Transverse colon (tissue), 4 donors: Measurements from ENCODE around the gene ZC3H18. TPM values are rescaled to one million over a fixed set of nuclear protein-coding genes. Genes with fewer than 3 reads are reported as not detected.

Source experiments
- DNase-seq: peaks from one replicate; pipeline ENCODE4 v3.0.0-alpha.2; 2019
- H3K27ac ChIP-seq, 4 donors: fragments of 200-600 bp; sonication (generic); 2 replicates each; pipeline ENCODE4 v1.5.1; 2016 to 2018; ENCODE audit warnings: inconsistent platforms in 4 of 4
- H3K27me3 ChIP-seq: fragments of 200-600 bp; sonication (generic); 2 replicates; pipeline ENCODE4 v1.5.1; 2017; ENCODE audit warnings: inconsistent platforms
- H3K36me3 ChIP-seq, 4 donors: fragments of 200-600 bp; sonication (generic); 2 replicates each; pipeline ENCODE4 v1.5.1; 2017 to 2019; ENCODE audit warnings: inconsistent platforms in 4 of 4
- H3K4me1 ChIP-seq, 4 donors: fragments of 200-600 bp; sonication (generic); 2 replicates each; pipeline ENCODE4 v1.5.1; 2017 to 2020; ENCODE audit warnings: inconsistent platforms in 4 of 4
- H3K4me3 ChIP-seq, 4 donors: fragments of 200-600 bp; sonication (generic); 1 replicate in 1 of 4; 2 replicates in 3 of 4; pipeline versions ENCODE4 v1.5.1 to v1.6.1; 2017 to 2019; ENCODE audit warnings: inconsistent platforms in 4 of 4
- H3K9me3 ChIP-seq, 2 donors: fragments of 200-600 bp; sonication (generic); 2 replicates each; pipeline ENCODE4 v1.5.1; 2017 to 2019; ENCODE audit warnings: inconsistent platforms in 2 of 2
- EP300 ChIP-seq: sonication (generic); formaldehyde crosslinking; IDR thresholded peaks from one replicate; pipeline ENCODE4 v1.6.1; 2017; ENCODE audit warnings: antibody characterized with exemption, low read depth
- POLR2A ChIP-seq: fragments of 450-650 bp; IDR thresholded peaks from one replicate; pipeline ENCODE4 v1.6.1; 2016; ENCODE audit warnings: antibody characterized with exemption, mild to moderate bottlenecking, moderate library complexity
- POLR2AphosphoS5 ChIP-seq, 3 donors: sonication (generic); formaldehyde crosslinking; IDR thresholded peaks; one replicate each; pipeline ENCODE4 v1.6.1; 2016; ENCODE audit warnings: antibody characterized with exemption in 3 of 3
- WGBS, 2 donors: methylation state at CpG; one replicate each; pipeline ENCODE4 v1.1.5; 2018; ENCODE audit warnings: low coverage in 1 of 2; 5-methylcytosine and 5-hydroxymethylcytosine counted together
- in situ Hi-C, 4 donors: fragments of 200-750 bp; cut with MboI; loops; one replicate each; pipeline versions ENCODE4 v1.15.0 to v1.15.1; 2017; ENCODE audit warnings: low sequenced_read_pairs in 3 of 4, low pct_ligation_motif_present in 1 of 4, low pct_unique_long_range_greater_than_20kb in 1 of 4
- intact Hi-C: fragments of 100-400 bp; cut with DNase I; formaldehyde crosslinking; loops from one replicate; pipeline ENCODE4 v1.15.1; 2023; ENCODE audit warnings: low total_unique reads
- total RNA-seq, 4 donors: library from RNA; depleted of rRNA; stranded (reverse); fragments of >200 nt; gene quantifications; one replicate each; pipeline ENCODE4 v1.1.0, GENCODE V29; 2016
- TF ChIP-seq, protein P1 (sequence below), 5 experiments: fragments of 200-600 bp in 3 of 5; fragments of 450-650 bp in 2 of 5; sonication (generic) in 3 of 5; IDR thresholded peaks; 1 replicate in 2 of 5; 2 replicates in 3 of 5; pipeline ENCODE4 v1.5.1; 2016 to 2017; ENCODE audit warnings: antibody characterized with exemption in 5 of 5, inconsistent platforms in 3 of 5, mild to moderate bottlenecking in 2 of 5, moderate library complexity in 1 of 5

The ZC3H18 gene
- total RNA-seq, 4 donors from 2014 or later = 17.9 to 50.5 (median 25.5) TPM

DNA sequence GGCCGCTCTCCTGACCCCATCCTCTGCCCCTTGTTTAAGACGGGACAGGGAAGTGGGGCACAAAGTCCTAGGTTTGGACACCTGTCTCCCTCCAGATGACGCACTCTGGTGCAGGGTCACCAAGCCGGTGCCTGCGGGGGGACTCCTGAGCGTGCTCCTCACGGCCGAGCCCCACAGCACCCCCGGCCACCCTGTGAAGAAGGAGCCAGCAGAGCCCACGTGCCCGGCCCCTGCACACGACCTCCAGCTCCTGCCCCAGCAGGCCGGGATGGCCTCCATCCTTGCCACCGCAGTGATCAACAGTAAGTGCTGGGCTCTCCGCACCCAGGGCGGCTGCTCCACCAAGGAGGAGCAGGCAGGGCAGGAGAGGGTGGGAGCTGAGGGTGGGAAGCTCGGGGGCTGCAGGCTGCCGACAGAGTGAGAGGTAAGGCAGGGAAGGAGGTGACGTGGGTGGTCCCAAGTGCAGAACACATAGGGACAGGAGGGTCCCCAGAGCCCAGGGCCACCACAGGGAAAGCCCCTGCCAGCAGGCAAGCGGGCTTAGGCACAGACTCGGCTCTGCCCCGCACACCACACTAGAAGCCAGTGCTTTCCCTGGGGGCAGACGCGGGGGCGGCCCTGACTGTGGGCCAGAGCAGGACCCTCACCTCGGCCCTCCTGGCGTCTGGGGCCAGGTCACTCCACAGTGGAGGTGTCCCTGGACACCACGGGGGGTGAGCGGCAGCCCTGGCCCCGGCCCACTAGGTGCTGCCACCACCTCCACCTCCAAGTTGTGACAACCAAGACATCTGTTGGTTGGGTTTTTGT is 42.1 kb upstream of the ZC3H18 start:
- Histone ChIP-seq H3K27ac (no peak overlapping the region), H3K36me3 (no peaks in the 10 kb centered on the region), H3K4me1 (peaks cover 14 to 31% (median 22%) of the 10 kb centered on the region in 4 donors), H3K9me3 (no peaks in the 10 kb centered on the region), H3K4me3 (no peak overlapping the region), H3K27me3 (peaks cover 6% of the 10 kb centered on the region)
- intact Hi-C loops (loop anchor here (2.0 kb wide), 1 partner anchor 85 kb away; no protein-coding TSS in a partner anchor), in situ Hi-C loops (loop anchor here in 1 of 4 donors (10.0 kb wide), 1 partner anchor 83 kb away; no protein-coding TSS in a partner anchor)
- WGBS, 2 donors = 73% methylated on average over 25 of the region's 30 CpGs; no CpG with 5 or more reads in 1 of the 2 donors
- no peak for TF ChIP-seq POLR2AphosphoS5 (IDR thresholded peaks at IDR 0.05)
- TF ChIP-seq EP300 = no peak
- TF ChIP-seq POLR2A = no peak
- TF ChIP-seq, protein P1, sequence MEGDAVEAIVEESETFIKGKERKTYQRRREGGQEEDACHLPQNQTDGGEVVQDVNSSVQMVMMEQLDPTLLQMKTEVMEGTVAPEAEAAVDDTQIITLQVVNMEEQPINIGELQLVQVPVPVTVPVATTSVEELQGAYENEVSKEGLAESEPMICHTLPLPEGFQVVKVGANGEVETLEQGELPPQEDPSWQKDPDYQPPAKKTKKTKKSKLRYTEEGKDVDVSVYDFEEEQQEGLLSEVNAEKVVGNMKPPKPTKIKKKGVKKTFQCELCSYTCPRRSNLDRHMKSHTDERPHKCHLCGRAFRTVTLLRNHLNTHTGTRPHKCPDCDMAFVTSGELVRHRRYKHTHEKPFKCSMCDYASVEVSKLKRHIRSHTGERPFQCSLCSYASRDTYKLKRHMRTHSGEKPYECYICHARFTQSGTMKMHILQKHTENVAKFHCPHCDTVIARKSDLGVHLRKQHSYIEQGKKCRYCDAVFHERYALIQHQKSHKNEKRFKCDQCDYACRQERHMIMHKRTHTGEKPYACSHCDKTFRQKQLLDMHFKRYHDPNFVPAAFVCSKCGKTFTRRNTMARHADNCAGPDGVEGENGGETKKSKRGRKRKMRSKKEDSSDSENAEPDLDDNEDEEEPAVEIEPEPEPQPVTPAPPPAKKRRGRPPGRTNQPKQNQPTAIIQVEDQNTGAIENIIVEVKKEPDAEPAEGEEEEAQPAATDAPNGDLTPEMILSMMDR (IDR thresholded peaks at IDR 0.05) = no peak
- no peak for DNase-seq

DNA sequence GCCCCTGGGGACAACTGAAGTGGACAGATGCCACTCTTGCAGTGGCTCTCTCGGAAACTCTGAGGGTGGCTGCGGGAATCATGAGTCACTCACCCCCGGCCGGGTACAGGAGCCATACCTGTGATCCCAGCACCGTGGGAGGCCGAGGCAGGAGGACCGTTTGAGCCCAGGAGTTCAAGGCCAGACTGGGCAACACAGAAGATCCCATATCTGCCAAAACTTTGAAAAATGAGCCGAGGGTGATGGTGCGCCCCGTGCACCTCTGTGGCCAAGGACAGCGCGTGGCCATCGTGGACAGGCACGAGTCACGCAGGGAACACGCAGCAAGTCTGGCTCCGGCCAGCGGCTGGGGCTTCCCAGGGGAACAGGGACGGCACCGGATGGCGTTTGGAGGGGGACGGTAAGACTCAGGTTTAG is 41.3 kb upstream of the ZC3H18 start:
- WGBS, 2 donors = 87 to 88% methylated on average over 3 to 22 of the region's 22 CpGs
- TF ChIP-seq, protein P1 (IDR thresholded peaks at IDR 0.05) = no peak
- TF ChIP-seq POLR2A (no peak), POLR2AphosphoS5 (IDR thresholded peaks at IDR 0.05) (no peak), EP300 (no peak)
- Histone ChIP-seq H3K9me3 (no peaks in the 10 kb centered on the region), H3K4me3 (no peak overlapping the region), H3K36me3 (no peaks in the 10 kb centered on the region), H3K27me3 (no peaks in the 10 kb centered on the region), H3K27ac (no peak overlapping the region), H3K4me1 (peaks cover 14 to 35% (median 25%) of the 10 kb centered on the region in 4 donors)
- DNase-seq = no peak
- in situ Hi-C loops (loop anchor here in 1 of 4 donors (10.0 kb wide), 1 partner anchor 84 kb away; no protein-coding TSS in a partner anchor), intact Hi-C loops (no loop called here)

DNA sequence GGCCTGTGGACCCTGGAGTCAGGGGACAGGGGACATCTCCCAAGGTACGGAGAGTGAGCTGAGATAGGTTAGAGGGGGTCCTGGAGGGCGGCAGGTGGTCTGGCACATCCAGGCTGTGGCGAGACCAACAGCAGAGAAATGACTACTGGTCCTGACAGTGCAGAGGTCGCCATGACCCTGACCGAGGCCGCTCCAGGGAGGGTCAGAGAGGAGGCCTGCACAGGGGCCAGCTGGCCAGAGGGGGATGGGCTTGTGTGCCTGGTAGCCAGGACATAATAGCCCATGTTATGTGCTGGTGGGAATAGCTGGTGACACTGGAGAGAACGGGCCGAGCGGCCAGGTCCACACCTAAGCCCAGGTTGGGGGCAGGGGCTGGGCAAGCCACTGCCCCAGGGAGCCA is 40.6 kb upstream of the ZC3H18 start:
- in situ Hi-C loops = loop anchor here in 1 of 4 donors (10.0 kb wide), 1 partner anchor 85 kb away; no protein-coding TSS in a partner anchor
- peaks cover 14 to 35% (median 25%) of the 10 kb centered on the region in 4 donors for H3K4me1 ChIP-seq
- intact Hi-C loops = no loop called here
- H3K27ac ChIP-seq = no peak overlapping the region
- H3K27me3 ChIP-seq = no peaks in the 10 kb centered on the region
- no peaks in the 10 kb centered on the region for H3K9me3 ChIP-seq
- WGBS, 2 donors = 80 to 93% methylated on average over 3 to 9 of the region's 9 CpGs
- H3K4me3 ChIP-seq = no peak overlapping the region
- no peak for DNase-seq
- H3K36me3 ChIP-seq = no peaks in the 10 kb centered on the region
- TF ChIP-seq POLR2A (no peak), POLR2AphosphoS5 (IDR thresholded peaks at IDR 0.05) (no peak), EP300 (no peak)
- TF ChIP-seq, protein P1 (IDR thresholded peaks at IDR 0.05) = no peak

DNA sequence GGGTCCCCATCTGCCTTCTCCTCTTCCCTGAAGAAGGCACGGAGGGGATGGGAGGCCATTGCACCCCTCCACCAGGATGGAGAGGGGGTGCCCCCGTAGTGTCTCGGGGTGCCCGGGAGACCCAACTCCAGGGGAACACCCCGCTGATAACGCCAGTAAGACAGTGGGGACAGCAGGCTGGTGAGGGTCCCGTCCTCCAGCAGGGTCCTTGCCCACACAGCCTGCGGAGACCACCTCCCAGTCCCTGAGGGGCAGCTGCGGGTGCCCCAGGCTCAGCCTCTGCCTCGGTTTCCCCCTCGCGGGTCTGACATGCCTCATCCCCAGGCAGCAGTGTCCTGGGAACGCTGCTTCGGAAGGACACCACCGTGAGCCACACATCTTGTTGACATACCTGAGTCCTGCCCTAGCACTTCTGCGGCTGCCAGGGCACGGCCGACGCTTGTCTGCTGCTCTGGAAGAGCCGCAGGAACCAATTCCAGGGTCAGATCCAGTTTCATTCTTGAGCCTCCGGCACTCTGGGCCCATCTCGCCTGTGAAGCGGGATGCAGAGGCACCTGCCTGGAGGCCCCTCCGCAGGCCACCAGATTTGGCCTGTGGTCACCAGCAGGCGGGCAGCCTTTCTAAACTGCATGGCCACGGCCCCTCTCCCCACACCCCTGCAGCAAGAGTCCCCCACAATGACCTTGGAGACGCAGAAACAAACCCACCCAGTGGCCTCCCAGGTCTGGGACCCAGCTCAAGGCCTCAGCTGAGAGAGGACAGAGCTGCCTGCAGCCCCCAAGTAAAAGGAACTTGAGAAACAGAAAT is 39.9 kb upstream of the ZC3H18 start:
- peaks cover 16 to 38% (median 28%) of the 10 kb centered on the region in 4 donors for H3K4me1 ChIP-seq
- no peak overlapping the region for H3K27ac ChIP-seq
- intact Hi-C loops = no loop called here
- 89% methylated on average over 26 of the region's 27 CpGs; no CpG with 5 or more reads in 1 of the 2 donors for WGBS, 2 donors
- no peaks in the 10 kb centered on the region for H3K27me3 ChIP-seq
- TF ChIP-seq, protein P1 (IDR thresholded peaks at IDR 0.05) = no peak
- TF ChIP-seq POLR2AphosphoS5 (IDR thresholded peaks at IDR 0.05) = no peak
- no peak for TF ChIP-seq EP300
- no peak for TF ChIP-seq POLR2A
- H3K36me3 ChIP-seq = no peaks in the 10 kb centered on the region
- H3K4me3 ChIP-seq = no peak overlapping the region
- H3K9me3 ChIP-seq = no peaks in the 10 kb centered on the region
- in situ Hi-C loops = no loop called here
- no peak for DNase-seq
